GM12872 (cell line): ENCODE results near the gene CDKN2AIPNL.

Source experiments
- TF ChIP-seq, protein P1 (sequence below): IDR thresholded peaks from 3 replicates; pipeline ENCODE4 v1.5.1; 2011; ENCODE audit warnings: low read depth, mild to moderate bottlenecking, low read length, moderate library complexity; ENCODE audit not compliant: insufficient read depth

Gene CDKN2AIPNL

DNA sequence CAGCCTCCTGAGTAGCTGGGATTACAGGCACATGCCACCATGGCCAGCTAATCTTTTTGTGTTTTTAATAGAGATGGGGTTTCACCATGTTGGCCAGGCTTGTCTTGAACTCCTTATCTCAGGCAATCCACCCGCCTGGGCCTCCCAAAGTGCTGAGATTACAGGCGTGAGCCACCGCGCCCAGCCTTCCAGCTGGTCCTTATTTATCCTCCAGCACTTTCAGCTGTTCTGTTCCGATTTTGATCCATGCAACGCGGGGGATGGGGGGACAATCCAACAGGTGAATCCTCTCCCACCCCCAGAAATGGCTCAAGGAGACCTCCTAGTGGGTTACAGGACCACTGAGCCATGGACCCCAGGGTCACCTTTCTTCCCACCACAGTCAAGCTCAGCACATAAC is 14.7 kb upstream of the CDKN2AIPNL start:
- TF ChIP-seq, protein P1, sequence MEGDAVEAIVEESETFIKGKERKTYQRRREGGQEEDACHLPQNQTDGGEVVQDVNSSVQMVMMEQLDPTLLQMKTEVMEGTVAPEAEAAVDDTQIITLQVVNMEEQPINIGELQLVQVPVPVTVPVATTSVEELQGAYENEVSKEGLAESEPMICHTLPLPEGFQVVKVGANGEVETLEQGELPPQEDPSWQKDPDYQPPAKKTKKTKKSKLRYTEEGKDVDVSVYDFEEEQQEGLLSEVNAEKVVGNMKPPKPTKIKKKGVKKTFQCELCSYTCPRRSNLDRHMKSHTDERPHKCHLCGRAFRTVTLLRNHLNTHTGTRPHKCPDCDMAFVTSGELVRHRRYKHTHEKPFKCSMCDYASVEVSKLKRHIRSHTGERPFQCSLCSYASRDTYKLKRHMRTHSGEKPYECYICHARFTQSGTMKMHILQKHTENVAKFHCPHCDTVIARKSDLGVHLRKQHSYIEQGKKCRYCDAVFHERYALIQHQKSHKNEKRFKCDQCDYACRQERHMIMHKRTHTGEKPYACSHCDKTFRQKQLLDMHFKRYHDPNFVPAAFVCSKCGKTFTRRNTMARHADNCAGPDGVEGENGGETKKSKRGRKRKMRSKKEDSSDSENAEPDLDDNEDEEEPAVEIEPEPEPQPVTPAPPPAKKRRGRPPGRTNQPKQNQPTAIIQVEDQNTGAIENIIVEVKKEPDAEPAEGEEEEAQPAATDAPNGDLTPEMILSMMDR, result no peak

- TF ChIP-seq, protein P1, result no peak
Observed at GRCh38 chr5:134423376-134423775, 11.7 kb upstream of the CDKN2AIPNL start.

DNA sequence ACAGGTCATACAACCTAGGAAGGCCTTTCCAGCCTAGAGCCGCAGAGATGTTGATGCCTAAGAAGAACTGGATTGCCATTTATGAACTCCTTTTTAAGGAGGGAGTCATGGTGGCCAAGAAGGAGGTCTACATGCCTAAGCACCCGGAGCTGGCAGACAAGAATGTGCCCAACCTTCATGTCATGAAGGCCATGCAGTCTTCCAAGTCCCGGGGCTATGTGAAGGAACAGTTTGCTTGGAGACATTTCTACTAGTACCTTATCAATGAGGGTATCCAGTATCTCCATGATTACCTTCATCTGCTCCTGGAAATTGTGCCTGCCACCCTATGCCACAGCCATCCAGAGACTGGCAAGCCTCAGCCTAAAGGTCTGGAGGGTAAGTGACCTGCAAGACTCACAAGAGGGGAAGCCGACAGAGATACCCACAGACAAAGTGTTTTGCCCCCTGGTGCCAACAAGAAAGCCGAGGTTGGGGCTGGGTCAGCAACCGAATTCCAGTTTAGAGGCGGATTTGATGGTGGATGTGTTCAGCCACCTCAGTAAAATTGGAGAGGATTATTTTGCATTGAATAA is 11.2 kb upstream of the CDKN2AIPNL start:
- TF ChIP-seq, protein P1, result no peak

DNA sequence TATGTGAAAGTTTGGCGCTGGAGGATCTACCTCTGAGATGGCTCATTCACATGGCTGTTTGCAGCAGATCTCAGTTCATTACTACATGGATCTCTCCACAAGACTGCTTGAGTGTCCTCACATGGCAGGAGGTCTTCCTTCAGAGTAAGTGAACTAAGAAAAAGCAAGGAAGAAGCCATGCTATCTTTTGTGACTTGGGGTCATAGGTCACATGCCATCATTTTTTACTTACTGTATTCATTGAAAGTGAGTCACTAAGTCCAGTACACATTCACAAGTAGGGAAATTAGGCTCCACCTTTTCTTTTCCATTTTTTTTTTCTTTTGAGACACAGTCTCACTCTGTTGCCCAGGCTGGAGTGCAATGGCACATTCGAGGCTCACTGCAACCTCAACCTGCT is 8.7 kb upstream of the CDKN2AIPNL start:
- TF ChIP-seq, protein P1, result no peak

GRCh38 chr5:134418958-134419357 is 7.3 kb upstream of the CDKN2AIPNL start:
- TF ChIP-seq, protein P1, result no peak

GRCh38 chr5:134417707-134418106 is 6.0 kb upstream of the CDKN2AIPNL start:
- TF ChIP-seq, protein P1, result no peak

- TF ChIP-seq, protein P1, result no peak
Observed at GRCh38 chr5:134413046-134413445, 1.4 kb upstream of the CDKN2AIPNL start.
